ENCODE results near the gene RIPOR3.

The RIPOR3 gene

GRCh38 chr20:50586531-50587232 lies 104.7 kb downstream of the RIPOR3 start:
- no peak for DNase-seq

GRCh38 chr20:50585678-50586077 lies 105.7 kb downstream of the RIPOR3 start:
- DNase-seq = no peak

GRCh38 chr20:50585214-50585613 lies 106.1 kb downstream of the RIPOR3 start:
- DNase-seq = no peak

DNA sequence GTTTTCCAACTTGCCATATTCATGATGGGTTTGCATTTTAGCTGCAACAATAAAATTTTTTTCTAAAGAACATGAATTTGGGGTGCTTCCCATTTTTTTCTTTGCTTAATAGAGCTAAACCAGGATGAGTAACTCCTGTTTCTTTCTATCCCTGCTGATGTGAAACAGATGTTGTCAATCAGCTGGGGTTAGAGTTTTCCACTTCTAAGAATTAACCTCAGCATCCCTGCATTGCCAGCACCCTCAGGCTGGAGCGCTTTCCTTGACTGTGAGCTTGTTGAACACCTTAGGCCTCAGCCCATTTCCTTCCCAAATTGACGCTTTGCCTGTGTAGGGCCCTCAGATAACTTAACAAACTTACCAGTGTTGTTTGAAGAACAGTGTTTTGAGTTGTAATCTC lies 106.7 kb downstream of the RIPOR3 start:
- no peak for DNase-seq

GRCh38 chr20:50583442-50584150 lies 107.7 kb downstream of the RIPOR3 start:
- DNase-seq = no peak

- no peak for DNase-seq
Measured at GRCh38 chr20:50582591-50583234, 108.6 kb downstream of the RIPOR3 start.

DNA sequence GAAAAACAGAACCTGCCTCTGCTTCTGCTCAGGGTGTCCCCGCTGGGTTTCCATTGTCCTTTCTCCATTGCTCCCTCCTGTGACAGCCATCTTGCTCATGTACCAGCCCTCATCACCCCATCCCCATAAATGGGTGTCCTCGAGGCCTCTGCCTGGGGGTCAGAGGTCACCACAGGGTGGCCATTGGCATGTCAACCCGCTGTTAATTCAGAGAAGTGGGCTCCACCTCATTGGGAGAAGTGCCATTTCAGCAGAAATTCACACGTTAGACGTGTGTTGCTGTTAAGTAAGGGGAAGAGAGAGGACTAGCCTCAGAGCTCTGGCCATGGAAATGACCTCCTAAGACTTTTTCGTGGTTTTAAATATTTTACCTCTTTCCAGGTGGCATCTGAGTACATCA lies 109.2 kb downstream of the RIPOR3 start:
- DNase-seq = no peak

DNA sequence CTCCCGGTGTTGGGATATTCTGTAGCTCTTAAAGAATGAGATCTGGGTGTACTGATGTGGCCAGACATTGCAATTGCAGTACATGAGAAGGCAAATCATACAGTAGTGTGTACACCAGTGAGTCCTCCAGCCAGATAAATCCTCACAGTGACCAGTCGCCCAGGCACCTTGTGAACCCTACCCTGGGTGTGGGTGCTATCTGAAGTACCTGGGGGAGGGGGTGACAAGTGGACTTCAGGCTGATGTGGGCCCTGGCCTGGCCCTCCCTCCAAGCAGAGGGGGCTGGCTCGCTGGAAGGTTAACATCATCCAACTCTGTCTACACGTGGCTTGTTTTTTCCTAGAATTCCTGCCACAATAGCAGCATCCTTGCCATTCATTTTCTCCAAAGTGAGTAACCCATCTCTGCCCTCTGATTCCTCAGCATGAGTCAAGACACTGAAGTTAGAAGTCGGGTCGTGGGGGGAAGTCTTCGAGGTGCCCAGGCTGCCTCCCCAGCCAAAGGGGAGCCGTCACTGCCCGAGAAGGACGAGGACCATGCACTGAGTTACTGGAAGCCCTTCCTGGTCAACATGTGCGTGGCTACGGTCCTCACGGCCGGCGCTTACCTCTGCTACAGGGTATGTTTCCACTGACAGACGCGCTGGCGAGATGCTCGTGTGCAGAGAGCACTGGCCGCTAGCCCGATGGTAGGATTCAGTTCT lies 110.3 kb downstream of the RIPOR3 start:
- no peak for DNase-seq

- DNase-seq = peak; percentile 52
Measured at GRCh38 chr20:50580016-50580747, 111.2 kb downstream of the RIPOR3 start.

- no peak for DNase-seq
Measured at GRCh38 chr20:50579511-50579910, 111.8 kb downstream of the RIPOR3 start.

DNA sequence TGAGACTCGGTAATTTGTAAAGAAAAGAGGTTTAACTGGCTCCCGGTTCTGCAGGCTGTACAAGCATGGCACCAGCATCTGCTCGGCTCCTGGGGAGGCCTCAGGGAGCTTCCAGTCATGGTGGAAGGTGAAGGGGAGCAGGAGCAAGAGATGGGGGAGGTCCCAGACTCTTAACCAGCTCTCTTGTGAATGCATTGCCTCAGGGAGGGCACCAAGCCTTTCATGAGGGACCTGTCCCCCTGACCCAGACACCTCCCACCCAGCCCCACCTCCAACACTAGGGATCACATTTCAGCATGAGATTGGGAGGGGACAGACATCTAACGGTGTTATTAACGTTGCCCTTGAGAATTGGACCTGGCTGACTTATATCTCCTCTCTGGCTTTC lies 112.6 kb downstream of the RIPOR3 start:
- DNase-seq = no peak

GRCh38 chr20:50578061-50578777 lies 113.1 kb downstream of the RIPOR3 start:
- DNase-seq = no peak

GRCh38 chr20:50577175-50578018 lies 113.9 kb downstream of the RIPOR3 start:
- DNase-seq = no peak

DNA sequence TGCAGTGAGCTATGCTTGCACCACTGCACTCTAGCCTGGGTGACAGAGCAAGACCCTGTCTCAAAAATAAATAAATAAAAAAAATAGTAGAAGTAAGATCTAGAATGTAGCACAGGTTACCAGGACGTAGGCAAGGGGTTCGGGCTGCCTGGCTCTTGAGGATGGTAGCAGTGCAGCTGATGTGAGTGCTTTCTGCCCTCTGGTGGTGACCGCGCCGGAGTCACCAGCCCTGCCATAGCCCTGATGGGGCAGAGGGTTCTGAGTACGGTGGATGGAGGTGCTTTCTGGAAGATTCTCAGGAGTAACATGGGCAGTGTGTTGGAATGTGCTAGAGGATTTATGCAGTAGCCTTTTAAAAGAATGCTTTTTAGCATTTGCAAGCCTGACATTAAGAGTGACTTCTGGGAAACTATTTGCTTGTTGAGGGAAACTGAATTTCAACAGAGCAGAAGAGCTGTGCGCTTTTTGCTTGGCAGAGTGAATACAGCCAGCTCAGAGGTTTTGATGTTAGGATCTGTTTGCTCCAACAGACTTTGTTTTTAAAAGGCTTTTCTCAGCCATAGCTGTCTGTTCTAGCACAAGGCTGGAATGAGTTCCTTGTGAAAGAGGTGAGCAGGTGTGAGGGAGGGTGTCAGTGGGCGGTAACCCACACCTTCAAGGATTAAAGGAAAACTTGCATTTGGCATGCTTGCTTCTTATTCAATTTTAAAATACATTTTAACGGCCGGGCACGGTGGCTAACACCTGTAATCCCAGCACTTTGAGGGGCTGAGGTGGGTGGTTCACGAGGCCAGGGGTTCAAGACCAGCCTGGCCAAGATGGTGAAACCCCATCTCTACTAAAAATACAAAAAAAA lies 115.2 kb downstream of the RIPOR3 start:
- DNase-seq = peak; percentile 66

DNA sequence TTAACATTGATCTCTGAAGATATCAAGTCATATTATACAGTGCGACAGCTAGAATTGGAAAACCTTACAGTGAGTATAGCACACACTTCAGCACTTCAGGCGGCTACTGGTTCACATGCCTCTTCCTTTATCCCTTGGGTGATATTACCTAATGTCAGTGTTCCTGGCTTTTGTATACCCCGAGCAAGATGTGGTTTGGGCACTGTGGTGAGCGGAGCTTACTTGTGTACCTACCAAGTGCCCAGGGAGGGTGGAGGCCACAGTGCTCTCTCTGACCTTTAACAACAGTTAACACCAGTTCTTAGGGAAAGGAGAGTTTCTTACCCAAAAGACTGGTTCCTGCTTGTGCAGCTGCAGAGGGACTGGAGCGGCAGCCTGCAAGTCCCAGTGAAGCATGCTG lies 116.8 kb downstream of the RIPOR3 start:
- no peak for DNase-seq

GRCh38 chr20:50574108-50574507 lies 117.2 kb downstream of the RIPOR3 start:
- no peak for DNase-seq

DNA sequence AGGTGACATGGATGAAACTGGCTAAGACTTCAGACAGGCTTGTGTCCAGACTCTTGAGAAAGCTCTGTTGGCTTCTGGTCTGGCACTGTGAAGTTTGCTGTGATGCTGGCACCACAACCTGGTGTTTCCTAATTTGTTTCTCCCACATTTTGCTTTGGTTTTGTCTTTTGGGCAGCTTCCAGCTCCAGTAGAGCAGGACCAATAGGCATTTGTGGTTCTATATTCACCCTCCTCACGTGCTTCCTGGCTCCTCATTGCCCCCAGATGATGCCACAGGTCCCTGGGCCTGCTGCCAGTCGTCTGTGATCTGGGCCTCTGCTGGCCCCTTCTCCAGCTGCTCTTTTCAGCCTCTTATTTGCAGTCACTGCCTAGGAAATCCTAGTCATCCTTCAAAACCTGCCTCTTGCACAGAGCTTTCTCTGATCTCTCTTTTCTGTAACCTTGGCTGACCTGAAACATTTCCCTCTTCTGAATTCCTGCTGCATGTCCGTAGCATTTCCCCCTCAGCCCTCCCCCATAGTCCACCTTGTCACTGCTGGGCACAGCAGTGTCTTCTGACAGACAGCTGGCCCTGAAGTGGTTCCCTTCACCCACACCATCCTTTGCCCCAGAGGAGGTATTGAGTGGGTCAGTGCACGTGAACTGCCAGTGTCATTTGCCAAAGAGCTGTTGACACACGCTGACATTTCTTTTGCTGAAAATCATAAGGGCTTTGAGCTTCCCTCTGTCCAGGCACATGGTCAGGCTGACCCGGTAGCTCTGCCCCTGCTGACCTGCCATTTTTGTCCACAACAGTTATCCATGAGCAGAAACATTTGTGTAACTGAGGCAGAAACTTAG lies 118.2 kb downstream of the RIPOR3 start:
- DNase-seq = no peak

- DNase-seq = no peak
Measured at GRCh38 chr20:50571466-50571865, 119.9 kb downstream of the RIPOR3 start.
